ENCODE measurements around the gene JCAD. TPM values are rescaled to one million over a fixed set of nuclear protein-coding genes. Genes with fewer than 3 reads are reported as not detected.

The JCAD gene
- total and polyA plus RNA-seq, 2 donors (not counting 1 experiment from before 2014, with no cell fraction given): 3.3 to 27.1 TPM

DNA sequence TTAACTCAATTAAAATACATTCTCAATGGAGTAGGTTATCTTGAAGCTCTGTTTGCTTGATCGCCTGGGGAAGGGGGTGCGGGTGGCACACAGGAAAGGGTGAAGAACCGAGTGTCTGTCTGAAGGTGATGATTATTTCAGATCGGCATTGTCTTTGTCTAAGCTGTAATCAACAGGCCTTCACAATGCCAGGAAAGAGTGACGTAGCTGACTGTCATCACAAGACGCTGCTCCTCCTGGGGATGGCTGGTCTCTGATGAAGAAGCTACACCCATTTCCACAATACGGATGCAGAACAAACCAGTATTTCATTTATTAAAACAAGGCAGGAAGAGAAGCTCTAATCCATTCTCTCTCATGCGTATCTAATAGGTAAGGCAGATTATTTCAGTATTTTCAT, 19.4 kb downstream of the JCAD start:
- TF ChIP-seq EZH2 (IDR thresholded peaks at IDR 0.05; ENCODE audit: low read length, missing control alignments): no peak
- TF ChIP-seq, protein P1, sequence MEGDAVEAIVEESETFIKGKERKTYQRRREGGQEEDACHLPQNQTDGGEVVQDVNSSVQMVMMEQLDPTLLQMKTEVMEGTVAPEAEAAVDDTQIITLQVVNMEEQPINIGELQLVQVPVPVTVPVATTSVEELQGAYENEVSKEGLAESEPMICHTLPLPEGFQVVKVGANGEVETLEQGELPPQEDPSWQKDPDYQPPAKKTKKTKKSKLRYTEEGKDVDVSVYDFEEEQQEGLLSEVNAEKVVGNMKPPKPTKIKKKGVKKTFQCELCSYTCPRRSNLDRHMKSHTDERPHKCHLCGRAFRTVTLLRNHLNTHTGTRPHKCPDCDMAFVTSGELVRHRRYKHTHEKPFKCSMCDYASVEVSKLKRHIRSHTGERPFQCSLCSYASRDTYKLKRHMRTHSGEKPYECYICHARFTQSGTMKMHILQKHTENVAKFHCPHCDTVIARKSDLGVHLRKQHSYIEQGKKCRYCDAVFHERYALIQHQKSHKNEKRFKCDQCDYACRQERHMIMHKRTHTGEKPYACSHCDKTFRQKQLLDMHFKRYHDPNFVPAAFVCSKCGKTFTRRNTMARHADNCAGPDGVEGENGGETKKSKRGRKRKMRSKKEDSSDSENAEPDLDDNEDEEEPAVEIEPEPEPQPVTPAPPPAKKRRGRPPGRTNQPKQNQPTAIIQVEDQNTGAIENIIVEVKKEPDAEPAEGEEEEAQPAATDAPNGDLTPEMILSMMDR (conservative IDR thresholded peaks at IDR 0.05 in 1 of 2, IDR thresholded peaks at IDR 0.05 in 1 of 2; ENCODE audit: low read depth in 1 of 2, low read length in 2 of 2): no peak
- Histone ChIP-seq H2AFZ (ENCODE audit: low read length) (no peak overlapping the region), H3K4me1 (ENCODE audit: control insufficient read depth, extremely low read depth, insufficient read depth, low read length) (no peaks in the 10 kb centered on the region), H3K4me2 (ENCODE audit: extremely low read depth, insufficient read depth, low read length) (no peak overlapping the region), H3K4me3 (replicated peaks in 1 of 4; ENCODE audit: control extremely low read depth in 1 of 4, insufficient read depth in 1 of 4, low read depth in 3 of 4, low read length in 4 of 4) (no peak overlapping the region), H3K36me3 (ENCODE audit: control insufficient read depth, insufficient read depth, low read length) (no peaks in the 10 kb centered on the region), H3K9me3 (ENCODE audit: control insufficient read depth, insufficient read depth, low read depth, low read length) (no peaks in the 10 kb centered on the region), H3K27ac (ENCODE audit: insufficient read depth, low read length) (no peak overlapping the region), H3K79me2 (ENCODE audit: control insufficient read depth, insufficient read depth, low read length) (no peaks in the 10 kb centered on the region), H3K9ac (ENCODE audit: insufficient read depth, low read length) (no peak overlapping the region), H3K27me3 (ENCODE audit: control insufficient read depth, insufficient read depth, low read length) (no peaks in the 10 kb centered on the region), H4K20me1 (ENCODE audit: control insufficient read depth, extremely low read depth, insufficient read depth, low read length) (no peaks in the 10 kb centered on the region)
- no peak for DNase-seq (ENCODE audit: low read depth in 2 of 2)

GRCh38 chr10:30039567-30039966, 19.8 kb downstream of the JCAD start:
- H3K4me1 ChIP-seq (ENCODE audit: control insufficient read depth, extremely low read depth, insufficient read depth, low read length): no peaks in the 10 kb centered on the region
- H3K9me3 ChIP-seq (ENCODE audit: control insufficient read depth, insufficient read depth, low read depth, low read length): no peaks in the 10 kb centered on the region
- H3K79me2 ChIP-seq (ENCODE audit: control insufficient read depth, insufficient read depth, low read length): no peaks in the 10 kb centered on the region
- H3K36me3 ChIP-seq (ENCODE audit: control insufficient read depth, insufficient read depth, low read length): no peaks in the 10 kb centered on the region
- no peak overlapping the region for H3K4me3 ChIP-seq (replicated peaks in 1 of 4; ENCODE audit: control extremely low read depth in 1 of 4, insufficient read depth in 1 of 4, low read depth in 3 of 4, low read length in 4 of 4)
- no peak for DNase-seq (ENCODE audit: low read depth in 2 of 2)
- no peak overlapping the region for H2AFZ ChIP-seq (ENCODE audit: low read length)
- H3K9ac ChIP-seq (ENCODE audit: insufficient read depth, low read length): no peak overlapping the region
- TF ChIP-seq, protein P1 (conservative IDR thresholded peaks at IDR 0.05 in 1 of 2, IDR thresholded peaks at IDR 0.05 in 1 of 2; ENCODE audit: low read depth in 1 of 2, low read length in 2 of 2): no peak
- TF ChIP-seq EZH2 (IDR thresholded peaks at IDR 0.05; ENCODE audit: low read length, missing control alignments): no peak
- no peak overlapping the region for H3K4me2 ChIP-seq (ENCODE audit: extremely low read depth, insufficient read depth, low read length)
- no peaks in the 10 kb centered on the region for H3K27me3 ChIP-seq (ENCODE audit: control insufficient read depth, insufficient read depth, low read length)
- no peak overlapping the region for H3K27ac ChIP-seq (ENCODE audit: insufficient read depth, low read length)
- no peaks in the 10 kb centered on the region for H4K20me1 ChIP-seq (ENCODE audit: control insufficient read depth, extremely low read depth, insufficient read depth, low read length)

- H3K4me2 ChIP-seq (ENCODE audit: extremely low read depth, insufficient read depth, low read length): no peak overlapping the region
These were observed 20.4 kb downstream of the JCAD start for GRCh38 chr10:30038781-30039536.

More at GRCh38 chr10:30038781-30039536, 20.4 kb downstream of the JCAD start:
- Histone ChIP-seq H2AFZ (ENCODE audit: low read length) (no peak overlapping the region), H3K9me3 (ENCODE audit: control insufficient read depth, insufficient read depth, low read depth, low read length) (no peaks in the 10 kb centered on the region), H3K4me1 (ENCODE audit: control insufficient read depth, extremely low read depth, insufficient read depth, low read length) (no peaks in the 10 kb centered on the region), H3K79me2 (ENCODE audit: control insufficient read depth, insufficient read depth, low read length) (no peaks in the 10 kb centered on the region), H3K27me3 (ENCODE audit: control insufficient read depth, insufficient read depth, low read length) (no peaks in the 10 kb centered on the region), H3K9ac (ENCODE audit: insufficient read depth, low read length) (no peak overlapping the region), H4K20me1 (ENCODE audit: control insufficient read depth, extremely low read depth, insufficient read depth, low read length) (no peaks in the 10 kb centered on the region), H3K36me3 (ENCODE audit: control insufficient read depth, insufficient read depth, low read length) (no peaks in the 10 kb centered on the region), H3K27ac (ENCODE audit: insufficient read depth, low read length) (no peak overlapping the region), H3K4me3 (replicated peaks in 1 of 4; ENCODE audit: control extremely low read depth in 1 of 4, insufficient read depth in 1 of 4, low read depth in 3 of 4, low read length in 4 of 4) (no peak overlapping the region)
- TF ChIP-seq, protein P1 (conservative IDR thresholded peaks at IDR 0.05 in 1 of 2, IDR thresholded peaks at IDR 0.05 in 1 of 2; ENCODE audit: low read depth in 1 of 2, low read length in 2 of 2): no peak
- no peak for TF ChIP-seq EZH2 (IDR thresholded peaks at IDR 0.05; ENCODE audit: low read length, missing control alignments)
- DNase-seq (ENCODE audit: low read depth in 2 of 2): no peak
